Measurements from ENCODE around the gene ZNF185. TPM values are rescaled to one million over a fixed set of nuclear protein-coding genes. Genes with fewer than 3 reads are reported as not detected.

Gene ZNF185
- total and polyA plus RNA-seq, 9 donors, result 3.5 to 28.7 (median 10.0) TPM

DNA sequence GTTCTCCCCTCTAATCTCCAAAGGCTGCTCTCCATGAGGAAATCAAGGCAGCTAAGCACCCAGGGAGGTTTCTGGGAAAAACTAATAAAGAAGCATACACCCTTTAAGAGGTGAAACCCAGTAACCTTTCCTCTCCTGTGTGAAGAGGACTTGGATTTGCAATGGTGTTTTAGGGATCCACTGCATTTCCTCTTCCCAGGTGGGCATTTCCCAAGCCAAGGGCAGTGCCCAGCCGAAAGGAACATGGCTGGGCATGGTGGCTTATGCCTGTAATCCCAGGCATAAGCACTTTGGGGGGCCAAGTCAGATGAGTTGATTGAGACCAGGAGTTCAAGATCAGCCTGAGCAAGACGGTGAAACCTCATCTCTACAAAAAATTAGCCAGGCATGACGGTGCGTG, 5.4 kb upstream of the ZNF185 start:
- no peaks in the 10 kb centered on the region for H3K9me3 ChIP-seq
- no peaks in the 10 kb centered on the region for H3K4me1 ChIP-seq (ENCODE audit: insufficient read depth)
- WGBS, 3 donors, result 70 to 75% (median 71%) methylated on average over 4 of the region's 4 CpGs
- no peak overlapping the region for H3K4me3 ChIP-seq
- TF ChIP-seq, protein P1, sequence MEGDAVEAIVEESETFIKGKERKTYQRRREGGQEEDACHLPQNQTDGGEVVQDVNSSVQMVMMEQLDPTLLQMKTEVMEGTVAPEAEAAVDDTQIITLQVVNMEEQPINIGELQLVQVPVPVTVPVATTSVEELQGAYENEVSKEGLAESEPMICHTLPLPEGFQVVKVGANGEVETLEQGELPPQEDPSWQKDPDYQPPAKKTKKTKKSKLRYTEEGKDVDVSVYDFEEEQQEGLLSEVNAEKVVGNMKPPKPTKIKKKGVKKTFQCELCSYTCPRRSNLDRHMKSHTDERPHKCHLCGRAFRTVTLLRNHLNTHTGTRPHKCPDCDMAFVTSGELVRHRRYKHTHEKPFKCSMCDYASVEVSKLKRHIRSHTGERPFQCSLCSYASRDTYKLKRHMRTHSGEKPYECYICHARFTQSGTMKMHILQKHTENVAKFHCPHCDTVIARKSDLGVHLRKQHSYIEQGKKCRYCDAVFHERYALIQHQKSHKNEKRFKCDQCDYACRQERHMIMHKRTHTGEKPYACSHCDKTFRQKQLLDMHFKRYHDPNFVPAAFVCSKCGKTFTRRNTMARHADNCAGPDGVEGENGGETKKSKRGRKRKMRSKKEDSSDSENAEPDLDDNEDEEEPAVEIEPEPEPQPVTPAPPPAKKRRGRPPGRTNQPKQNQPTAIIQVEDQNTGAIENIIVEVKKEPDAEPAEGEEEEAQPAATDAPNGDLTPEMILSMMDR (IDR thresholded peaks at IDR 0.05), result no peak
- TF ChIP-seq EP300 (IDR thresholded peaks at IDR 0.05), result no peak
- no peak for TF ChIP-seq POLR2A (IDR thresholded peaks at IDR 0.05)
- DNase-seq, result no peak
- no peak overlapping the region for H3K27ac ChIP-seq
- no peaks in the 10 kb centered on the region for H3K36me3 ChIP-seq
- intact Hi-C loops (cut with DNase I), result no loop called here
- no peaks in the 10 kb centered on the region for H3K27me3 ChIP-seq

DNA sequence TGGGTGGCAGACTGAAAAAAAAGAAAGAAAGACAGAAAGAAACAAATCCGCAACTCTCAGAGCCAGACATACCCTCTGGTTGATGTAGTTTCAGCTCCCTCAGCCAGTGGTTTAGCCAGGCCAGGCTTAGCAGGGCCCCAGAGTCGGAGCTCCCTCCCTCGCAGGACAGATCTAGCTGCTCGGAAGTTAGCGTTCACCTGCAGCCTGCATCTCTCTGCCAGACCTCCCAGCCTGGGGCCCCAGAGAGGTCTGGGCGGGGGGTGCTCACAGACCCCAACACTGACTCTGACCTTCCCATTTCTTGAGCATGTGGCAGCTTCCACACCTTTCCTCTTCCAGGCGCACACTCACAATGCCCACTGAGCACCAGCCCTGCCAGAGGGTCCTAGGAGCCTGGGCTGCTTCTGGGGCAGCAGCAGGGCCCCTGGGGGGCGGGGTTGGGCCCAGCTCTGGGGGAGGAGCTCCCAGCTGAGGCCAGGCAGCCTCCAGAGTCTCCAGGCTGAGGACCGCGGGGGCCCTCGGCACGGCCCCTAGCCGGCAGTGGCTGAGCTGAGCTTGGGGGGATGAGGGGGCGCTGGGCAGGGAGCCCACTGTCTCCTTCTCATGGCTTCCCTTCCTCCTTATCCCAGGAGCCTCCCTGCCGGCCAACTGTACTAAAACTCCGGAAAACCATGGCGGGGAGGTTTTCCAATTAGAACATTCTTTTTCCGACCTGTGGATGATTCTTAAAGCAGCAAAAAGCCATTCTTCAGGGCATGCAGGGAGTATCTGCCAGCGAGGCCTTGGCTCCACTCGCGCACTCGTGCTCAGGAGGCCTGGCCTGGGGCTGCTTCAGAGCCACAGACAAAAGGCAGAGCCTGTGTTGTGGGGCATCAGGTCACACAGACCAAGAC, 4.6 kb upstream of the ZNF185 start:
- Histone ChIP-seq H3K4me1 (ENCODE audit: insufficient read depth) (no peaks in the 10 kb centered on the region), H3K27me3 (no peaks in the 10 kb centered on the region), H3K27ac (no peak overlapping the region), H3K4me3 (no peak overlapping the region), H3K36me3 (no peaks in the 10 kb centered on the region), H3K9me3 (no peaks in the 10 kb centered on the region)
- WGBS, 3 donors, result 54 to 61% (median 59%) methylated on average over 21 to 22 of the region's 22 CpGs
- intact Hi-C loops (cut with DNase I), result no loop called here
- peak in 1 of 5 donors; percentile 39 for DNase-seq
- TF ChIP-seq EP300 (IDR thresholded peaks at IDR 0.05) (no peak), POLR2A (IDR thresholded peaks at IDR 0.05) (no peak)
- TF ChIP-seq, protein P1 (IDR thresholded peaks at IDR 0.05), result no peak

DNA sequence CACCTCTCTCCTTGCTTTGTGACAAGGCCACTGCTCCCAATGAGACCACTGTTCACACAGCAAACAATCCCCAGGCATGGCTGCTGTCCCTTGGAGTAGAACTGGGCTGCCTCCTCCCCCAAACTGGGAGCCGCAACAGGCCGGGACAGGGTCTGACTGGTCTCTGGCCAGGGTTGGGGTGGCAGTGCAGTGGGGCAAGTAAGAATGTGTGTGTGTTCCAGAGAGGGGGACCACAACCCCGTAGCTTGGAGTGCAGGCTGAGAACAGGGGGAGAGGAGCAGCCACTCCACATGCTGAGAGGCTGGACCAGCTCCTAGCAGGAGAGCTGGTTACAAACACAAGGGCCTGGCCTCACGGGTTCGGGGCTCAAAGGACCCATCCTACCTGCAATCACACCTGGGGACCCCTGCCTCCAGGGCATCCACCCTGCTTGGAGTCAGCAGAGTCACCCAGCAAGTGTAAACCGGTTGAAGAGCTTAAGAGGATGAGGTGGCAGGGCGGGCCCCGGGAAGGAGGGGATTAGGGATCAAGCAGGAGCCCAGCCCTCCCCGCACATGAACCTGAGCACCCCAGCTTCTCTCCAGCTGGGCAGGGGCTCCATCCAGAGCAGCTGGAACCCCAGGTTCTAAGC, 3.8 kb upstream of the ZNF185 start:
- Histone ChIP-seq H3K36me3 (no peaks in the 10 kb centered on the region), H3K27ac (no peak overlapping the region), H3K4me1 (ENCODE audit: insufficient read depth) (no peaks in the 10 kb centered on the region), H3K9me3 (no peaks in the 10 kb centered on the region), H3K27me3 (no peaks in the 10 kb centered on the region), H3K4me3 (no peak overlapping the region)
- no peak for DNase-seq
- intact Hi-C loops (cut with DNase I), result no loop called here
- 81 to 87% (median 81%) methylated on average over 7 to 9 of the region's 9 CpGs for WGBS, 3 donors
- TF ChIP-seq POLR2A (IDR thresholded peaks at IDR 0.05), result no peak
- no peak for TF ChIP-seq EP300 (IDR thresholded peaks at IDR 0.05)
- TF ChIP-seq, protein P1 (IDR thresholded peaks at IDR 0.05), result no peak

DNA sequence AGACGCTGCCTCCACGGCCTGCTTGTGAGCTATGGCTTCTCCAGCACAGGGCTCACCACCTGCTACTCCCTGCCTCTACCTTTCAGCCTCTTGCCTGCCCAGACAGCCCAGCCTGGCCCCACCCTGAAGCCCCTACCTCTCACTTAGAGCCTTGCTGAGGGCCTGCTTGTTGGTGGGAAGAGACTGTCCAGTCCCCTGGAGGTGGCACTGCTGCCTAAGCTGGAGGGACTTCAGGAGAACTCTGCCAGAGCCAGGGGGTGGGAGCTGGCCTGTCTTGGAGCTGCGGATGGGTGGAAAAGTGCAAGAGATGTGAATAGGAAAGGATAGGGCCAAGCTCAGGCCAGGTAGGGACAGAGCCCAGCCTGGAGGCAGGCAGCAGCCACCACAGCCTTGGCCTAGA, 2.7 kb upstream of the ZNF185 start:
- H3K27ac ChIP-seq, result no peak overlapping the region
- H3K4me3 ChIP-seq, result no peak overlapping the region
- DNase-seq, result no peak
- intact Hi-C loops (cut with DNase I), result no loop called here
- 67 to 91% (median 78%) methylated on average over 3 of the region's 3 CpGs for WGBS, 3 donors
- H3K4me1 ChIP-seq (ENCODE audit: insufficient read depth), result no peaks in the 10 kb centered on the region
- H3K27me3 ChIP-seq, result no peaks in the 10 kb centered on the region
- no peak for TF ChIP-seq EP300 (IDR thresholded peaks at IDR 0.05)
- no peak for TF ChIP-seq POLR2A (IDR thresholded peaks at IDR 0.05)
- TF ChIP-seq, protein P1 (IDR thresholded peaks at IDR 0.05), result no peak
- no peaks in the 10 kb centered on the region for H3K9me3 ChIP-seq
- H3K36me3 ChIP-seq, result no peaks in the 10 kb centered on the region
